WTC11 (cell line): ENCODE results near the gene ACY1. TPM values are rescaled to one million over a fixed set of nuclear protein-coding genes. Genes with fewer than 3 reads are reported as not detected.

ENCODE experiments used
- ATAC-seq: fragments of 200-7000 bp; cut with Tn5 transposase; 2 replicates; pipeline ENCODE4 v1.10.0; 2021; ENCODE audit warnings: mild to moderate bottlenecking, moderate library complexity
- CTCF ChIA-PET: fragments of 300-600 bp; sonication (Branson Sonifier 250); formaldehyde crosslinking; loops from one replicate; lab custom pipeline; 2021; ENCODE audit warnings: antibody characterized with exemption; lab: Charles Lee
- POLR2A ChIA-PET: fragments of 350-600 bp; sonication (Branson Sonifier 250); formaldehyde crosslinking; loops from one replicate; lab custom pipeline; 2021; ENCODE audit warnings: antibody characterized with exemption; lab: Charles Lee
- DNase-seq: peaks from one replicate; pipeline ENCODE4 v3.0.0; 2021; ENCODE audit warnings: low spot score
- H3K27ac Mint-ChIP-seq: 2 replicates; pipeline ENCODE4 v1.8.0; 2021; ENCODE audit warnings: mixed read lengths
- H3K27me3 Mint-ChIP-seq: 2 replicates; pipeline ENCODE4 v1.8.0; 2021; ENCODE audit warnings: low read depth, mild to moderate bottlenecking, moderate library complexity, mixed read lengths
- H3K36me3 Mint-ChIP-seq: 2 replicates; pipeline ENCODE4 v1.8.0; 2021; ENCODE audit warnings: mixed read lengths
- H3K4me1 Mint-ChIP-seq: 2 replicates; pipeline ENCODE4 v1.8.0; 2022; ENCODE audit warnings: mixed read lengths
- H3K4me3 Mint-ChIP-seq: 2 replicates; pipeline ENCODE4 v1.8.0; 2021; ENCODE audit warnings: mild to moderate bottlenecking, moderate library complexity, mixed read lengths
- H3K9me3 Mint-ChIP-seq: 2 replicates; pipeline ENCODE4 v1.8.0; 2021; ENCODE audit warnings: mixed read lengths
- ARID4B ChIP-seq: sonication (generic); formaldehyde crosslinking; IDR thresholded peaks from 2 replicates; pipeline ENCODE4 v1.8.0; 2023; ENCODE audit warnings: missing genetic modification reagents, mild to moderate bottlenecking, borderline replicate concordance
- ATF2 ChIP-seq: sonication (generic); formaldehyde crosslinking; IDR thresholded peaks from 2 replicates; pipeline ENCODE4 v1.8.1; 2022; ENCODE audit warnings: low read depth, missing genetic modification reagents, borderline replicate concordance
- CTCF ChIP-seq: fragments of 200-600 bp; IDR thresholded peaks from 2 replicates; pipeline ENCODE4 v1.8.0; 2022; ENCODE audit warnings: antibody characterized with exemption
- E2F5 ChIP-seq: sonication (generic); formaldehyde crosslinking; IDR thresholded peaks from 2 replicates; pipeline ENCODE4 v1.8.1; 2022; ENCODE audit warnings: mild to moderate bottlenecking, moderate library complexity, missing genetic modification reagents
- GABPB1 ChIP-seq: sonication (generic); formaldehyde crosslinking; IDR thresholded peaks from 2 replicates; pipeline ENCODE4 v1.8.1; 2023; ENCODE audit warnings: mild to moderate bottlenecking, missing genetic modification reagents
- MLX ChIP-seq: sonication (generic); formaldehyde crosslinking; IDR thresholded peaks from 2 replicates; pipeline ENCODE4 v1.8.1; 2023; ENCODE audit warnings: mild to moderate bottlenecking, missing genetic modification reagents, moderate library complexity
- NR1H2 ChIP-seq: sonication (generic); formaldehyde crosslinking; IDR thresholded peaks from 2 replicates; pipeline ENCODE4 v1.9.0; 2021; ENCODE audit warnings: mild to moderate bottlenecking, moderate library complexity, missing genetic modification reagents
- RORB ChIP-seq: fragments of 250-450 bp; sonication (Bioruptor Pico); IDR thresholded peaks from 2 replicates; pipeline ENCODE4 v1.9.0; 2021; ENCODE audit warnings: mild to moderate bottlenecking
- STAT6 ChIP-seq: sonication (generic); formaldehyde crosslinking; conservative IDR thresholded peaks from 2 replicates; pipeline ENCODE4 v1.8.1; 2023; ENCODE audit warnings: mild to moderate bottlenecking, low read depth, missing genetic modification reagents, moderate library complexity
- TEAD1 ChIP-seq: sonication (generic); formaldehyde crosslinking; IDR thresholded peaks from 2 replicates; pipeline ENCODE4 v1.8.0; 2022; ENCODE audit warnings: mild to moderate bottlenecking, missing genetic modification reagents
- ZBTB43 ChIP-seq: sonication (generic); formaldehyde crosslinking; IDR thresholded peaks from 2 replicates; pipeline ENCODE4 v1.8.1; 2023; ENCODE audit warnings: mild to moderate bottlenecking, missing genetic modification reagents
- ZNF263 ChIP-seq: sonication (generic); formaldehyde crosslinking; IDR thresholded peaks from 2 replicates; pipeline ENCODE4 v1.8.1; 2022; ENCODE audit warnings: low read depth, mild to moderate bottlenecking, moderate library complexity, missing genetic modification reagents
- ZNF532 ChIP-seq: fragments of 250-450 bp; sonication (Bioruptor Pico); IDR thresholded peaks from 2 replicates; pipeline ENCODE4 v1.9.0; 2021; ENCODE audit warnings: mild to moderate bottlenecking, borderline replicate concordance
- total RNA-seq: library from RNA; stranded (reverse); gene quantifications from 3 replicates; pipeline ENCODE4 v1.2.3, GENCODE V29; 2021

ACY1 gene
- total RNA-seq, 1 experiment from 2014 or later, result 53.8 TPM

GRCh38 chr3:51942603-51943450 is 40.5 kb upstream of the ACY1 start:
- Mint-ChIP-seq H3K9me3 (no peaks in the 10 kb centered on the region), H3K4me1 (peaks cover 17% of the 10 kb centered on the region), H3K27me3 (no peaks in the 10 kb centered on the region; the same call in 1 of the 2 replicates), H3K27ac (no peak overlapping the region), H3K36me3 (peaks cover 19% of the 10 kb centered on the region), H3K4me3 (peak overlapping the region; percentile 91)
- ATAC-seq (no peak), DNase-seq (peak; percentile 11)
- TF ChIP-seq ZNF263 (no peak), GABPB1 (CRISPR knock-in tag) (peak; percentile 69), TEAD1 (CRISPR knock-in tag) (no peak), RORB (no peak), MLX (CRISPR knock-in tag) (no peak), CTCF (no peak), STAT6 (CRISPR knock-in tag) (no peak), ARID4B (CRISPR knock-in tag) (no peak), E2F5 (CRISPR knock-in tag) (no peak), ATF2 (CRISPR knock-in tag) (no peak), ZNF532 (CRISPR knock-in tag) (no peak), NR1H2 (CRISPR knock-in tag) (no peak), ZBTB43 (peak; percentile 6; the same call in 1 of the 2 replicates)
- CTCF ChIA-PET, result interaction anchor here (0.6 to 3.4 kb wide), 13 partner anchors 12 to 233 kb away, joined by 3 to 49 read pairs (median 7); partner anchors contain the start of genes ABHD14A, ABHD14B, ACY1 and GPR62
- POLR2A ChIA-PET, result interaction anchor here (1.3 to 2.5 kb wide), 2 partner anchors 26 to 49 kb away, joined by 4 to 19 read pairs; partner anchors contain the start of gene PCBP4
